Naive thymus-derived CD4-positive, alpha-beta T cell (primary cell): ENCODE results near the gene CEP43. TPM values are rescaled to one million over a fixed set of nuclear protein-coding genes. Genes with fewer than 3 reads are reported as not detected.

Source experiments
- ATAC-seq: fragments of 150-1000 bp; cut with Tn5 transposase; 2 replicates; pipeline ENCODE4 v1.10.0; 2021; ENCODE audit warnings: mild to moderate bottlenecking, moderate library complexity
- CTCF ChIA-PET: fragments of 350-600 bp; sonication (Branson Sonifier 250); formaldehyde crosslinking; loops from one replicate; lab custom pipeline; 2021; ENCODE audit warnings: antibody characterized with exemption; lab: Charles Lee
- POLR2A ChIA-PET: fragments of 350-600 bp; sonication (Branson Sonifier 250); formaldehyde crosslinking; loops from one replicate; lab custom pipeline; 2021; ENCODE audit warnings: antibody characterized with exemption, inconsistent platforms; lab: Charles Lee
- DNase-seq, 9 donors: peaks; one replicate each; pipeline versions ENCODE4 v3.0.0 to v3.0.0-alpha.2; 2020 to 2022; ENCODE audit warnings: mixed read lengths in 1 of 9
- H3K27ac ChIP-seq: one replicate; pipeline ENCODE4 v1.7.0; 2013; ENCODE audit warnings: mild to moderate bottlenecking, low read depth, low read length, moderate library complexity
- H3K27me3 ChIP-seq, 2 donors: one replicate each; pipeline ENCODE4 v1.7.0; 2013; ENCODE audit warnings: low read length in 2 of 2, mild to moderate bottlenecking in 2 of 2, moderate library complexity in 2 of 2; ENCODE audit not compliant: control insufficient read depth in 2 of 2, insufficient read depth in 2 of 2
- H3K36me3 ChIP-seq, 3 experiments: 1 replicate in 2 of 3; 2 replicates in 1 of 3; pipeline ENCODE4 v1.7.0; 2013; ENCODE audit warnings: low read length in 3 of 3, mild to moderate bottlenecking in 3 of 3, moderate library complexity in 1 of 3; ENCODE audit not compliant: insufficient read depth in 3 of 3, control insufficient read depth in 2 of 3
- H3K4me1 ChIP-seq, 2 donors: one replicate each; pipeline ENCODE4 v1.7.0; 2013; ENCODE audit warnings: low read length in 2 of 2, mild to moderate bottlenecking in 2 of 2, moderate library complexity in 1 of 2; ENCODE audit not compliant: control insufficient read depth in 2 of 2, insufficient read depth in 2 of 2
- H3K4me3 ChIP-seq: 2 replicates; pipeline ENCODE4 v1.7.0; 2013; ENCODE audit warnings: mild to moderate bottlenecking, low read length
- H3K9me3 ChIP-seq, 3 experiments: 1 replicate in 2 of 3; 2 replicates in 1 of 3; pipeline ENCODE4 v1.7.0; 2013; ENCODE audit warnings: low read length in 3 of 3; ENCODE audit not compliant: control insufficient read depth in 2 of 3
- H3K27ac Mint-ChIP-seq, 9 donors: one replicate each; pipeline ENCODE4 v1.8.0; 2020 to 2022; ENCODE audit warnings: mixed read lengths in 9 of 9, mild to moderate bottlenecking in 8 of 9, moderate library complexity in 5 of 9, inconsistent platforms in 2 of 9
- H3K27me3 Mint-ChIP-seq, 5 donors: one replicate each; pipeline ENCODE4 v1.8.0; 2021 to 2022; ENCODE audit warnings: mixed read lengths in 5 of 5, mild to moderate bottlenecking in 1 of 5
- H3K36me3 Mint-ChIP-seq, 5 donors: one replicate each; pipeline ENCODE4 v1.8.0; 2020 to 2022; ENCODE audit warnings: mixed read lengths in 5 of 5, mild to moderate bottlenecking in 3 of 5, inconsistent platforms in 1 of 5
- H3K4me1 Mint-ChIP-seq, 7 donors: one replicate each; pipeline ENCODE4 v1.8.0; 2020 to 2022; ENCODE audit warnings: mixed read lengths in 7 of 7, mild to moderate bottlenecking in 3 of 7, inconsistent platforms in 1 of 7
- H3K4me3 Mint-ChIP-seq, 10 donors: one replicate each; pipeline ENCODE4 v1.8.0; 2020 to 2022; ENCODE audit warnings: mild to moderate bottlenecking in 10 of 10, mixed read lengths in 10 of 10, moderate library complexity in 6 of 10, inconsistent platforms in 2 of 10
- H3K9me3 Mint-ChIP-seq, 11 donors: one replicate each; pipeline ENCODE4 v1.8.0; 2020 to 2022; ENCODE audit warnings: mixed read lengths in 11 of 11, mild to moderate bottlenecking in 4 of 11, inconsistent platforms in 1 of 11, moderate library complexity in 1 of 11
- intact Hi-C, 2 donors: fragments of 100-400 bp; cut with micrococcal nuclease; formaldehyde crosslinking; loops; one replicate each; pipeline ENCODE4 v1.15.1; 2023
- polyA plus RNA-seq, 2 donors: library from polyadenylated mRNA; unstranded; fragments of 300-500 nt; fragmentation: Illumina TruSeq; gene quantifications; one replicate each; pipeline ENCODE4 v1.2.3, GENCODE V29; 2021
- total RNA-seq, 6 experiments: library from RNA in 5 of 6; stranded (reverse) in 5 of 6; gene quantifications; 1 replicate in 5 of 6; 2 replicates in 1 of 6; pipeline ENCODE4 v1.2.3 and lab custom pipeline; 2021 to 2026

Gene CEP43
- total and polyA plus RNA-seq, 7 experiments from 2014 or later: 3.3 to 17.6 (median 11.6) TPM

DNA sequence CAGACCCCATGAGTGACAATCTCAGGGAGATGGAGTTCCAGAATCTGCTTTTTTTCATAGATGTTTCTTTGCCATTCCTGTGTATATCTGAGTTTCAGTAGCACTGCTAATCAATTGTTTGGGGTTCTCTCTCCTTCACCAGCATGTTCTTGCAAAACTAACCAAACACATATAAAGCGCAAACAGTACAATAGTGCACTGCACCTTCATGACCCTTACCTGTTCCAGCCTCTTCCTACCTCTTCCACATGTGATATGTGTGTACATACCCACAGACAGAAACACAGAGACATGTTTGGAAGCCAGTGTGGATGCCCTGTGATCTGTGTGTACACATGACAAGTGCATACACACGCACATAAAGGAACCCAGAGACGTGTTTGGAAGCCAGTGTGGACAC lies 1.8 kb upstream of the CEP43 start:
- peaks cover 0 to 23% (median 11%) of the 10 kb centered on the region in 5 donors for H3K36me3 Mint-ChIP-seq
- Histone ChIP-seq H3K27me3 (no peaks in the 10 kb centered on the region), H3K9me3 (no peaks in the 10 kb centered on the region), H3K4me1 (peaks cover 16% of the 10 kb centered on the region in 2 donors), H3K27ac (no peak overlapping the region), H3K4me3 (peak overlapping the region; percentile 7), H3K36me3 (peaks cover 0 to 6% (median 0%) of the 10 kb centered on the region in 3 experiments)
- H3K9me3 Mint-ChIP-seq: no peaks in the 10 kb centered on the region
- intact Hi-C loops: loop anchor here (1.0 to 10.0 kb wide), 6 partner anchors 8 to 615 kb away; partner anchors contain the start of genes CCR6 (in 1 of the 2) and MPC1 (in 1 of the 2)
- no peaks in the 10 kb centered on the region for H3K27me3 Mint-ChIP-seq
- no peak for DNase-seq
- ATAC-seq: no peak
- peak overlapping the region; percentile 5 to 88 (median 61) for H3K27ac Mint-ChIP-seq
- ChIA-PET CTCF (no interaction called here), POLR2A (interaction anchor here (3.0 kb wide), 1 partner anchor 41 kb away, joined by 24 read pairs; the partner anchor contains the start of gene RNASET2)
- H3K4me3 Mint-ChIP-seq: peak overlapping the region; percentile 81 to 95 (median 86)
- peaks cover 28 to 41% (median 30%) of the 10 kb centered on the region in 7 donors for H3K4me1 Mint-ChIP-seq

DNA sequence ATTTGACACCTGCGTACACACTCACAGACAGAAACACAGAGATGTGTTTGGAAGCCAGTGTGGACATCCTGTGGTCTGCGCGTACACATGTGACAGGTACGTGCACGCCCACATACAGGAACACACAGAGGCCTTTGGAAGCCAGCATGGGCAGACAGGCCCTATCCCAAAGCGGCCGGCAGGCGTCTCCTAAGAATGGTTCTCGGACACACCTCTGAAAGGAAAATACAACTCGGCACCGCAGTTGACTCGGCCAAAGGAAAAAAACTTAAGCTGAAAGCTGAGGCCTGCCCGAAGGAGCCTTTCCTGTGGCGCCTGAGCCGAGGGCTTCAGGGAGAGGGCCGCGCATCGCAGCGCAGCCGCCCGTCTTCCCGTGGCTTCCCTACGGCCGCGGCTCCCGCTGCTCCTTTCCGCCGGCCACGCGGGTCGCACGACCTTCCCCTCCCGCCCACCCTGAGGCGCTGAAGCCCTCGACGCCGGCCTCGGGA lies 1.4 kb upstream of the CEP43 start:
- intact Hi-C loops: loop anchor here (1.0 to 10.0 kb wide), 7 partner anchors 9 to 616 kb away; partner anchors contain the start of genes CCR6 (in 1 of the 2) and MPC1 (in 1 of the 2)
- H3K4me3 Mint-ChIP-seq: peak overlapping the region; percentile 81 to 95 (median 86)
- H3K9me3 Mint-ChIP-seq: no peaks in the 10 kb centered on the region
- ChIA-PET CTCF (interaction anchor here (0.6 to 0.7 kb wide), 2 partner anchors 19 to 47 kb away, joined by 3 read pairs; no protein-coding TSS in a partner anchor), POLR2A (interaction anchor here (2.5 to 3.0 kb wide), 2 partner anchors 9 to 41 kb away, joined by 8 to 24 read pairs; partner anchors contain the start of gene RNASET2)
- H3K27ac Mint-ChIP-seq: peak overlapping the region in 8 of 9 donors; percentile 5 to 88 (median 54)
- Histone ChIP-seq H3K27me3 (no peaks in the 10 kb centered on the region), H3K27ac (no peak overlapping the region), H3K36me3 (peaks cover 0 to 6% (median 0%) of the 10 kb centered on the region in 3 experiments), H3K4me3 (peak overlapping the region; percentile 7), H3K9me3 (no peaks in the 10 kb centered on the region), H3K4me1 (peaks cover 16% of the 10 kb centered on the region in 2 donors)
- no peaks in the 10 kb centered on the region for H3K27me3 Mint-ChIP-seq
- H3K36me3 Mint-ChIP-seq: peaks cover 0 to 23% (median 11%) of the 10 kb centered on the region in 5 donors
- ATAC-seq (peak; percentile 11), DNase-seq (peak in 8 of 9 donors; percentile 11 to 59 (median 34))
- peaks cover 28 to 41% (median 30%) of the 10 kb centered on the region in 7 donors for H3K4me1 Mint-ChIP-seq

DNA sequence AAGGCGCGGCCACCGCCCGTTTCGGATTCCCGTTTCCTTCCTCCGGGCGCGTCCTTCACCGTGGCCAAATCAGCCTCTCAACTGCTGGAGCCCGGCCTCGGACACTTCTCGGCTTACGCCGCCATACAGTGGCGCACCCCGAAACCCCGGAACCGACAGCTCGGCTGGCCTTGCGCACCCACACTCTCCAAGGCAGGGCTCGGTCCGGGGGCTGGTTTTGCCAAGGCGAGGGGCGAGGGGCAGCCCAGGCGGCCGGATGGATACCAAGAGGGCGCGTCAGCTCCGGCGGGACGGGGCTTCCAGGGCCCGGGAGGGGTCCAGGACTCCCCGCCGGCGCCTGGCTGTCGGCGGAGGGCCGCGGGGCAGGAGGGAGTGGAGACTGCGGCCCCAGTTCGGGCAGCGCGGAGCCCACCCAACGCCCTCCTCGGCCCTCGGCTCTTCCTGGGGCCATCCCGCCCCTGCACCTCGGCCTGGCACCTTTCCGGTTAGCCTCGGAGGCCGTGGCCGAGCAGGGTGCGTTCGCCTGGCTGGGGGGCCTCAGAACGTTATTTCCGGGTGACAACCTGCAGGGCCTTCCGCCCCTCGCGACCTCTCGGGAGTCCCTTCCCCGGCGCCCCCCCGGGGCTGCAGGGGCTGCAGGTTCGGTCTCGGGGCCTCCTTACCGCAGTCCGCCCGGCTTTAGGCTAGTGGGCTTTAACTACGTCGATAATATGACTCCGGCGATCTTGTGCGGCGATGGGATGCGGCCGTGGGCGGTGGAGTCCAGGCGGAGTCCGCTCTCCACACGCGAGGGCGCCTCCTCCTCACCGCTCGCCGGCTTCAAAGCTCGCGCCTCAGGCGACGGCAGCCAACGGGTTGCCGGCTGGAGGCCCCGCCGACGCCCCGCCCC lies 697 bp upstream of the CEP43 start:
- CTCF ChIA-PET: interaction anchor here (0.6 to 1.6 kb wide), 4 partner anchors 9 to 46 kb away, joined by 3 to 5 read pairs (median 4); no protein-coding TSS in a partner anchor
- no peaks in the 10 kb centered on the region for H3K27me3 Mint-ChIP-seq
- peak overlapping the region in 4 of 9 donors; percentile 38 to 86 (median 68) for H3K27ac Mint-ChIP-seq
- intact Hi-C loops: loop anchor here (1.0 to 10.0 kb wide), 10 partner anchors 42 to 616 kb away; partner anchors contain the start of genes RNASET2 (in 2 of the 2), RPS6KA2 (in 2 of the 2), CCR6 (in 1 of the 2) and MPC1 (in 1 of the 2)
- peaks cover 28 to 39% (median 30%) of the 10 kb centered on the region in 7 donors for H3K4me1 Mint-ChIP-seq
- Histone ChIP-seq H3K9me3 (no peaks in the 10 kb centered on the region), H3K4me3 (peak overlapping the region; percentile 83), H3K27ac (peak overlapping the region; percentile 78), H3K4me1 (peaks cover 16% of the 10 kb centered on the region in 2 donors), H3K36me3 (peaks cover 0 to 6% (median 0%) of the 10 kb centered on the region in 3 experiments), H3K27me3 (no peaks in the 10 kb centered on the region)
- no peaks in the 10 kb centered on the region for H3K9me3 Mint-ChIP-seq
- H3K36me3 Mint-ChIP-seq: peaks cover 0 to 23% (median 11%) of the 10 kb centered on the region in 5 donors
- POLR2A ChIA-PET: interaction anchor here (0.8 to 3.0 kb wide), 4 partner anchors 9 to 42 kb away, joined by 3 to 24 read pairs (median 8); partner anchors contain the start of gene RNASET2
- H3K4me3 Mint-ChIP-seq: peak overlapping the region; percentile 84 to 95 (median 88)
- ATAC-seq: peak; percentile 0
- DNase-seq: peak in 4 of 9 donors; percentile 3 to 48 (median 10)

DNA sequence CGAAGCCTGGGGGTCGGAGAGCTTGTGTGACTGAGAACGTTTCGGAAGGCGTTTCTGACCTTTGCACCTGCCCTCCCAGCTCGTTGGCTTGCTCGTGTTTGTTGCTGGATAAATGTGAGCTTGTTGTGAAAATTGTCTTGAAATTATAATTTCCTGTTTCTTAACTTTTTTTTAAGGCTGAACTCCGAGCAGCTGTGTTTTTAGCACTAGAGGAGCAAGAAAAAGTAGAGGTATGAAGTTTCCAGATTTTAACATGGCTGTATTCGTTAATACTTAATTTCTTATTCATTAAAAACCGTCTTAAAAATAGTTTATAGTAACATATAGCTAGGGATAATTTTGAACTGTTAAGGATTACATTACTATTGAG lies 672 bp downstream of the CEP43 start:
- ChIA-PET POLR2A (interaction anchor here (0.8 to 3.0 kb wide), 4 partner anchors 11 to 45 kb away, joined by 3 to 24 read pairs (median 8); partner anchors contain the start of gene RNASET2), CTCF (interaction anchor here (0.7 to 1.6 kb wide), 4 partner anchors 10 to 142 kb away, joined by 3 to 5 read pairs (median 4); no protein-coding TSS in a partner anchor)
- no peaks in the 10 kb centered on the region for H3K27me3 Mint-ChIP-seq
- H3K27ac Mint-ChIP-seq: peak overlapping the region; percentile 33 to 95 (median 78)
- Histone ChIP-seq H3K4me1 (peaks cover 16% of the 10 kb centered on the region in 2 donors), H3K4me3 (peak overlapping the region; percentile 83), H3K27me3 (no peaks in the 10 kb centered on the region), H3K36me3 (peaks cover 0 to 6% (median 5%) of the 10 kb centered on the region in 3 experiments), H3K9me3 (no peaks in the 10 kb centered on the region), H3K27ac (peak overlapping the region; percentile 78)
- peak overlapping the region; percentile 73 to 95 (median 88) for H3K4me3 Mint-ChIP-seq
- ATAC-seq (no peak), DNase-seq (peak in 2 of 9 donors; percentile 4 to 23)
- no peaks in the 10 kb centered on the region for H3K9me3 Mint-ChIP-seq
- H3K4me1 Mint-ChIP-seq: peaks cover 28 to 38% (median 30%) of the 10 kb centered on the region in 7 donors
- peaks cover 0 to 14% (median 6%) of the 10 kb centered on the region in 5 donors for H3K36me3 Mint-ChIP-seq
- intact Hi-C loops: loop anchor here (1.0 to 10.0 kb wide), 11 partner anchors 44 to 618 kb away; partner anchors contain the start of genes RNASET2 (in 2 of the 2), RPS6KA2 (in 2 of the 2), CCR6 (in 1 of the 2) and MPC1 (in 1 of the 2)

DNA sequence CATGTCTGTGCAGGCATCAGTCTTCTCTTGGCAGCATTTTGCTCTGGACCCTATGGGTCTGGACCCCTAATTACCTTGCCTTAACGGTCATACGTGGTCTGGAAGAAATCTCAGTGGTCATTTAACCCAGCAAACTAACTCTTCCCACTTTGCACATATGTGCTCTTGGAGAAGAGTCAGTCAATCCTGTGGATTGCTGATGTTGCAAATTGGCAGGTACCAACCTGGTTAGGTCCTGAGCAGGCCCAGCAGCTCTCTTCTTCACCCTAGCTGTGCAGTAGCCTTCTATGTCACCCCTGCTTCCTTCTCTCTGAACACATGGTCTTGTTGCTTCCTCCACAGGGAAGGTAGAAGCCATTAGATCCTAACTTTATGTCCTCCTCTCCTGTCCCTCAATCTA lies 1.6 kb downstream of the CEP43 start:
- no peaks in the 10 kb centered on the region for H3K9me3 Mint-ChIP-seq
- ChIA-PET POLR2A (interaction anchor here (1.0 to 2.2 kb wide), 2 partner anchors 40 to 44 kb away, joined by 3 to 9 read pairs; partner anchors contain the start of gene RNASET2), CTCF (interaction anchor here (1.2 kb wide), 1 partner anchor 12 kb away, joined by 3 read pairs; no protein-coding TSS in a partner anchor)
- peaks cover 2 to 19% (median 11%) of the 10 kb centered on the region in 5 donors for H3K36me3 Mint-ChIP-seq
- ATAC-seq (no peak), DNase-seq (no peak)
- H3K4me1 ChIP-seq: peaks cover 16% of the 10 kb centered on the region in 2 donors
- H3K27me3 ChIP-seq: no peaks in the 10 kb centered on the region
- H3K27ac ChIP-seq: no peak overlapping the region
- H3K27ac Mint-ChIP-seq: peak overlapping the region in 8 of 9 donors; percentile 9 to 76 (median 20)
- H3K27me3 Mint-ChIP-seq: no peaks in the 10 kb centered on the region
- peak overlapping the region; percentile 59 to 95 (median 86) for H3K4me3 Mint-ChIP-seq
- H3K36me3 ChIP-seq: peaks cover 0 to 10% (median 5%) of the 10 kb centered on the region in 3 experiments
- H3K4me3 ChIP-seq: no peak overlapping the region
- intact Hi-C loops: loop anchor here in 1 of 2 donors (2.0 kb wide), 1 partner anchor 46 kb away; no protein-coding TSS in a partner anchor
- no peaks in the 10 kb centered on the region for H3K9me3 ChIP-seq
- peaks cover 28 to 36% (median 31%) of the 10 kb centered on the region in 7 donors for H3K4me1 Mint-ChIP-seq
